AG04449 (cell line): Measurements from ENCODE around the gene TMEM184B.

Experiments
- CTCF ChIA-PET: fragments of 350-600 bp; formaldehyde crosslinking; extraction: SDS; loops from one replicate; lab custom pipeline; 2021; ENCODE audit warnings: antibody characterized with exemption; lab: Yijun Ruan, JAX
- POLR2A ChIA-PET: fragments of 400-600, 350-600 bp; formaldehyde crosslinking; extraction: SDS; loops from one replicate; lab custom pipeline; 2020; ENCODE audit warnings: antibody characterized with exemption, inconsistent platforms; lab: Yijun Ruan, JAX
- DNase-seq: peaks from one replicate; pipeline ENCODE4 v3.0.0-alpha.2; 2010; ENCODE audit warnings: low read depth, low spot score
- H3K4me3 ChIP-seq: 2 replicates; pipeline ENCODE4 v1.5.1; 2011; ENCODE audit warnings: low read depth, mild to moderate bottlenecking, control low read depth, low read length
- TF ChIP-seq, protein P1 (sequence below): IDR thresholded peaks from one replicate; pipeline ENCODE4 v1.5.1; 2011; ENCODE audit warnings: mild to moderate bottlenecking, moderate library complexity, low read length, control low read depth, inconsistent platforms; ENCODE audit not compliant: insufficient read depth; ENCODE audit errors: missing control alignments

The TMEM184B gene

DNA sequence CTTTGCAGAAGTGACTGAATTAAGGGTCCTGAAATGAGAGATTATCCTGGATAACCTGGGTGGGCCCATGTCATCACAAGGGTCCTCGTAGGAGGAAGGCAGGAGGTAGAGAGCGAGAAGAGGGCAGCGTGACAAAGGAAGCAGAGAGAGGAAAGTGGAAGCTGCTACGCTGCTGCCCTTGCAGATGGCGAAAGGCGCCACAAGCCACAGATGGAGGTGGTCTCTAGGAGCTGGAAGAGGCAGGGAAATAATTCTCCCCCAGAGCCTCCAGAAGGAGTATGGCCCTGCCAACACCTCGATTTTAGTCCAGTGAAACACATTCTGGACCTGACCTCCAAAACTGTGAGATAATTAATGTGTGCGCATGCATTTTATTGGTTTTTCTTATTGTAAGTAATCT lies 13.4 kb downstream of the TMEM184B start:
- H3K4me3 ChIP-seq, result no peak overlapping the region
- ChIA-PET POLR2A (interaction anchor here (0.6 kb wide), 1 partner anchor 41 kb away, joined by 3 read pairs; no protein-coding TSS in a partner anchor), CTCF (interaction anchor here (0.9 kb wide), 1 partner anchor 53 kb away, joined by 3 read pairs; no protein-coding TSS in a partner anchor)
- no peak for DNase-seq
- TF ChIP-seq, protein P1, sequence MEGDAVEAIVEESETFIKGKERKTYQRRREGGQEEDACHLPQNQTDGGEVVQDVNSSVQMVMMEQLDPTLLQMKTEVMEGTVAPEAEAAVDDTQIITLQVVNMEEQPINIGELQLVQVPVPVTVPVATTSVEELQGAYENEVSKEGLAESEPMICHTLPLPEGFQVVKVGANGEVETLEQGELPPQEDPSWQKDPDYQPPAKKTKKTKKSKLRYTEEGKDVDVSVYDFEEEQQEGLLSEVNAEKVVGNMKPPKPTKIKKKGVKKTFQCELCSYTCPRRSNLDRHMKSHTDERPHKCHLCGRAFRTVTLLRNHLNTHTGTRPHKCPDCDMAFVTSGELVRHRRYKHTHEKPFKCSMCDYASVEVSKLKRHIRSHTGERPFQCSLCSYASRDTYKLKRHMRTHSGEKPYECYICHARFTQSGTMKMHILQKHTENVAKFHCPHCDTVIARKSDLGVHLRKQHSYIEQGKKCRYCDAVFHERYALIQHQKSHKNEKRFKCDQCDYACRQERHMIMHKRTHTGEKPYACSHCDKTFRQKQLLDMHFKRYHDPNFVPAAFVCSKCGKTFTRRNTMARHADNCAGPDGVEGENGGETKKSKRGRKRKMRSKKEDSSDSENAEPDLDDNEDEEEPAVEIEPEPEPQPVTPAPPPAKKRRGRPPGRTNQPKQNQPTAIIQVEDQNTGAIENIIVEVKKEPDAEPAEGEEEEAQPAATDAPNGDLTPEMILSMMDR, result no peak

DNA sequence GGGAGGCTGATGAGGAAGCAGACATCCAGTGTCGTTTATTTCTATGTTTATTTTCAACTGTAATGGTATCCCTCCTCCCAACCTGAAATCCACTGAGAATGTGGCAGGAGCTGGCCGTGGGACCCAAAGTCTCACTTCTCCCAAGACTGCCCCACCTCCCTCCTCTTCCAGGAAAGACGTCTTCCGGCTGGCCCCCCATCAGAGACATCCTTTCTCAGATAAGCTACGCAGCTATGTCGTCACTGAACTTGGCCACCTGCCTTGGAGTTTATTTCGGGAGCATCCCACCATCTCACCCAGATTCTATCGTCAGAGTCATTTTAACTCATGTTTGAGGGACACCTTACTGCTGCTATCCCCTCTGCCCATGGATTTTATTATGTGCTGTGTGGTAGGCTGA lies 13.9 kb downstream of the TMEM184B start:
- no peak for DNase-seq
- ChIA-PET CTCF (interaction anchor here (1.2 kb wide), 1 partner anchor 8 kb away, joined by 7 read pairs; no protein-coding TSS in a partner anchor), POLR2A (no interaction called here)
- no peak overlapping the region for H3K4me3 ChIP-seq
- TF ChIP-seq, protein P1, result no peak

DNA sequence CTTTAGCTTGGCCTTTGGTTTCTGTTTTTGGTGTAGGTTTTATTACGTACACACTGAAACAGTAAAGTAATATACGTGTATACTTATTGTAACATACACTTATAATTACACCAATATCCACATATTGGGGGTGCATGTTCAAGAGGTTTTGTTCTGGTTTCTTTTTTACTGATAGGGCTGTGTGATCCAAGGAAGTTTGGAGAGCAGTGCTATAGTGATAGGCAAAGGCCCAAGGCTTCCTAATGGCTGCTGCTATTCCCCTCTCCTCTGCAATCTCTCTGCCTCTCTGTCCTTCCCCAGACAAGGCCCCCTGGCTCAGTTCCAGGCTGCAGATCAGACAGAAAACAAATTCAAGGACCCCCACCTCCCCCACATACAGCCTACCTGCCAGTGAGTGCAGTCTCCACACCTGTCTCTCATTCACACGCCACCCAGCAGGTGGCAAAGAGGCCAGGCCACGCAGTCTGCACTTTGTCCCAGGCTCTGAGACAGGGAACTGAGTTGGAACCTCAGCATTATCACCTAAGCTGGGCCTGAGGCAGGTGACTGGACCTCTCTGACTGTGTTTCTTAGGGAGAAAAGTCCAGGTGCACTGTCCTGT lies 15.1 kb downstream of the TMEM184B start:
- no peak for DNase-seq
- POLR2A ChIA-PET, result interaction anchor here (0.8 kb wide), 1 partner anchor 56 kb away, joined by 5 read pairs; the partner anchor contains the start of gene MAFF
- no peak overlapping the region; the same call in 1 of the 2 replicates for H3K4me3 ChIP-seq
- CTCF ChIA-PET, result interaction anchor here (0.8 to 1.2 kb wide), 4 partner anchors 9 to 205 kb away, joined by 3 to 7 read pairs (median 4); no protein-coding TSS in a partner anchor
- TF ChIP-seq, protein P1, result no peak

DNA sequence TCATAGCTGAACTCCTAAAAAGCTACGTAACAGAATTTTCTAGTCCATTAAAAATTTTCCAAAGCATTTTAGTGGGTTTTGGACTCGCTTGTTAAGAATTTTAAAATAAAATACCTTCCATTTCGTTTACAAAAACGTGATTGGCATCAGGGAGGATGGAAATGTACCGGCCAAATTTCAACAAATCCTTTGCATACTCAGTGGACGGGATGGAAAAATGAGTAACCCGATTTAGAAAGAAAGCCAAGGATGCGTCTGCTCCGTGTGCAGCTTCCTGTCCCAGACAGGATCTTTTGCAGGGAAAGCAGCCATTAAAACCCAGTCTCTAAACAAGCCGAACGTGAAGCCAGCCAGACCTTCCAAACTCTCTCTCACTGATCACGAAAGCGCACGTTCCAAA lies 15.6 kb downstream of the TMEM184B start:
- peak overlapping the region; percentile 12; the same call in 1 of the 2 replicates for H3K4me3 ChIP-seq
- ChIA-PET POLR2A (interaction anchor here (0.8 kb wide), 1 partner anchor 55 kb away, joined by 5 read pairs; the partner anchor contains the start of gene MAFF), CTCF (interaction anchor here (0.8 to 1.4 kb wide), 5 partner anchors 13 to 205 kb away, joined by 3 to 4 read pairs (median 3); no protein-coding TSS in a partner anchor)
- TF ChIP-seq, protein P1, result no peak
- DNase-seq, result peak; percentile 34

DNA sequence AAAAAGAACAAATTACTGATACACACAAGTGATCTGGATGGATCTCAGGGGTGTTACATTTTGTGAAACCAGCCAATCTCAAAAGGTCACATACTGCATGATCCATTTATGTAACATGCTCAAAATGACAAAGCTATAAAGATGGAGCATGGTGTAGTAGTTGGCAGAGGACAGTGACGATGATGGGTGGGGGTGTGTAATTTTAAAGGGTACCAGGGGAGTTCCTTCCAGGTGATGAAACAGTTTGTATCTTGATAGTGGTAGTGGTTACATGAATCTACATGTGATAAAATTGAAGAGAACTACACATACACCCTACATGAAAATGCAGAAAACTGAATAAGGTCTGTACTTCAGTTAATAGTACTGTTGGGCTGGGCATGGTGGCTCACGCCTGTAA lies 17.1 kb downstream of the TMEM184B start:
- POLR2A ChIA-PET, result no interaction called here
- H3K4me3 ChIP-seq, result no peak overlapping the region
- CTCF ChIA-PET, result interaction anchor here (1.3 to 1.4 kb wide), 2 partner anchors 16 to 19 kb away, joined by 4 read pairs; no protein-coding TSS in a partner anchor
- TF ChIP-seq, protein P1, result no peak
- DNase-seq, result no peak

DNA sequence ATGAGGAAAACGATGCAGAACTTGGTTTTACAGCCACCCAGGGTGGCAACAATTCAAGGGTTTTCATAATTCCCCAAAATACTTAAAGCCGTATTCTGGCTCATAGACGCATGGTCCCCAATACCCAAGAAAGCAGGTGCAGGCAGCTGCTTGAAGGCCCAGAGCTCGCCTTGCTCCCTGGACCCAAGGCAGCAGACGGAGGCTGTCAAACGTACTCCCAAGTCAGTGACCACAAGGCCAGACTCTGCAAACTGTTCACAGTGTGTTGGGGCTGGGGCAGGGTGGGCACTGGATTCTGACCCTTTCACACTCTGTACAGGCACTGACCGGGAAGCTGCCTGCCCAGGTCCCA lies 21.5 kb downstream of the TMEM184B start:
- no peak overlapping the region for H3K4me3 ChIP-seq
- DNase-seq, result no peak
- TF ChIP-seq, protein P1, result no peak
- CTCF ChIA-PET, result interaction anchor here (0.8 kb wide), 1 partner anchor 23 kb away, joined by 3 read pairs; no protein-coding TSS in a partner anchor
- POLR2A ChIA-PET, result no interaction called here
